Measurements from ENCODE around the gene ITIH6. TPM values are rescaled to one million over a fixed set of nuclear protein-coding genes. Genes with fewer than 3 reads are reported as not detected.
"Not testable (repeated sequence)": the region's sequence is repeated elsewhere in the genome, so short reads cannot be mapped to it uniquely, and the experiment has no call there.

Gene ITIH6, protein sequence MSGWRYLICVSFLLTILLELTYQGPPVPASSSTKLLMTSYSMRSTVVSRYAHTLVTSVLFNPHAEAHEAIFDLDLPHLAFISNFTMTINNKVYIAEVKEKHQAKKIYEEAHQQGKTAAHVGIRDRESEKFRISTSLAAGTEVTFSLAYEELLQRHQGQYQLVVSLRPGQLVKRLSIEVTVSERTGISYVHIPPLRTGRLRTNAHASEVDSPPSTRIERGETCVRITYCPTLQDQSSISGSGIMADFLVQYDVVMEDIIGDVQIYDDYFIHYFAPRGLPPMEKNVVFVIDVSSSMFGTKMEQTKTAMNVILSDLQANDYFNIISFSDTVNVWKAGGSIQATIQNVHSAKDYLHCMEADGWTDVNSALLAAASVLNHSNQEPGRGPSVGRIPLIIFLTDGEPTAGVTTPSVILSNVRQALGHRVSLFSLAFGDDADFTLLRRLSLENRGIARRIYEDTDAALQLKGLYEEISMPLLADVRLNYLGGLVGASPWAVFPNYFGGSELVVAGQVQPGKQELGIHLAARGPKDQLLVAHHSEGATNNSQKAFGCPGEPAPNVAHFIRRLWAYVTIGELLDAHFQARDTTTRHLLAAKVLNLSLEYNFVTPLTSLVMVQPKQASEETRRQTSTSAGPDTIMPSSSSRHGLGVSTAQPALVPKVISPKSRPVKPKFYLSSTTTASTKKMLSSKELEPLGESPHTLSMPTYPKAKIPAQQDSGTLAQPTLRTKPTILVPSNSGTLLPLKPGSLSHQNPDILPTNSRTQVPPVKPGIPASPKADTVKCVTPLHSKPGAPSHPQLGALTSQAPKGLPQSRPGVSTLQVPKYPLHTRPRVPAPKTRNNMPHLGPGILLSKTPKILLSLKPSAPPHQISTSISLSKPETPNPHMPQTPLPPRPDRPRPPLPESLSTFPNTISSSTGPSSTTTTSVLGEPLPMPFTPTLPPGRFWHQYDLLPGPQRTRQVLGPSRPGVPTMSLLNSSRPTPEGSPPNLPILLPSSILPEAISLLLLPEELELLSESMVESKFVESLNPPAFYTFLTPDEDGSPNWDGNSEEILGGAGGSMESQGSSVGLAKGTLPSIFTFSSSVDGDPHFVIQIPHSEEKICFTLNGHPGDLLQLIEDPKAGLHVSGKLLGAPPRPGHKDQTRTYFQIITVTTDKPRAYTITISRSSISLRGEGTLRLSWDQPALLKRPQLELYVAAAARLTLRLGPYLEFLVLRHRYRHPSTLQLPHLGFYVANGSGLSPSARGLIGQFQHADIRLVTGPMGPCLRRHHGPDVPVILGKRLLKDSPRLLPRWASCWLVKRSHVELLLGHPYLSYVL
- not detected for total RNA-seq

DNA sequence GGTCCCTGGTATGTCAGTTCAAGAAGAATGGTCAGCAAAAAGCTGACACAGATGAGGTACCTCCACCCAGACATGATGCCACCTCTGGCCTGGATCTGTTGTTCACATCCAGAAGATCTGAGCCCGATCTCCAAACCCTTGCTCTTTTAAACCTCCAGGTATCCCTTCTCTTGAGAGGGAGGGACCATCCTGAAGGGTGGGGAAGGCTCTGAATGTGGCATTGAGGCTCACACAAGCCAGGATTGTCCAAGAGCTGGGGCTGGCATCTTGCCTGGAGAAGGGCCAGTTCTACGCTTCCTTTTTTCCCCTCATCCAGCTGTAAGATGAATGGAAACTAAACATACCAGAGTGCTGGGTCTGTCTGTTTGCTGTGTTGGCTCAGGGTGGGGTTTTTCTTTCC, at the start of gene ITIH6:
Gene ITIH6, minus strand, starts transcription at position 119 of the 400 bp plus-strand sequence. Its CDS starts 45 bp downstream, at position 74.
- no peak for ATAC-seq

DNA sequence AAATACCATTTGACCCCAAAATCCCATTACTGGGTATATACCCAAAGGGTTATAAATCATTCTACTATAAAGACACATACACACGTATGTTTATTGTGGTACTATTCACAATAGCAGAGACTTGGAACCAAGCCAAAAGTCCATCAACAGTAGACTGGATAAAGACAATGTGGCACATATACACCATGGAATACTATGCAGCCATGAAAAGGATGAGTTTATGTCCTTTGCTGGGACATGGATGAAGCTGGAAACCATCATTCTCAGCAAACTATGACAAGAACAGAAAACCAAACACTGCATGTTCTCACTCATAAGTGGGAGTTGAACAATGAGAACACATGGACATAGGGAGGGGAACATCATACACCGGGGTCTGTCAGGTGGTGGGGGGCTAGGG, 49.6 kb upstream of the ITIH6 start:
- ATAC-seq; DNase-seq; H3K9me3 ChIP-seq; H3K4me1 ChIP-seq; H3K27me3 ChIP-seq; H3K36me3 ChIP-seq (replicated peaks in 1 of 2; ENCODE audit: insufficient read depth in 1 of 2, low read depth in 2 of 2); H3K27ac ChIP-seq; intact Hi-C loops (cut with DNase I); H3K4me3 ChIP-seq: not testable (repeated sequence)
- 87 to 93% methylated on average over 1 to 2 of the region's 2 CpGs for WGBS, 2 donors

More for the DNA sequence above, at the start of gene ITIH6:
- TF ChIP-seq, protein P1, sequence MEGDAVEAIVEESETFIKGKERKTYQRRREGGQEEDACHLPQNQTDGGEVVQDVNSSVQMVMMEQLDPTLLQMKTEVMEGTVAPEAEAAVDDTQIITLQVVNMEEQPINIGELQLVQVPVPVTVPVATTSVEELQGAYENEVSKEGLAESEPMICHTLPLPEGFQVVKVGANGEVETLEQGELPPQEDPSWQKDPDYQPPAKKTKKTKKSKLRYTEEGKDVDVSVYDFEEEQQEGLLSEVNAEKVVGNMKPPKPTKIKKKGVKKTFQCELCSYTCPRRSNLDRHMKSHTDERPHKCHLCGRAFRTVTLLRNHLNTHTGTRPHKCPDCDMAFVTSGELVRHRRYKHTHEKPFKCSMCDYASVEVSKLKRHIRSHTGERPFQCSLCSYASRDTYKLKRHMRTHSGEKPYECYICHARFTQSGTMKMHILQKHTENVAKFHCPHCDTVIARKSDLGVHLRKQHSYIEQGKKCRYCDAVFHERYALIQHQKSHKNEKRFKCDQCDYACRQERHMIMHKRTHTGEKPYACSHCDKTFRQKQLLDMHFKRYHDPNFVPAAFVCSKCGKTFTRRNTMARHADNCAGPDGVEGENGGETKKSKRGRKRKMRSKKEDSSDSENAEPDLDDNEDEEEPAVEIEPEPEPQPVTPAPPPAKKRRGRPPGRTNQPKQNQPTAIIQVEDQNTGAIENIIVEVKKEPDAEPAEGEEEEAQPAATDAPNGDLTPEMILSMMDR (IDR thresholded peaks at IDR 0.05): no peak
- no peak for TF ChIP-seq POLR2A (IDR thresholded peaks at IDR 0.05)
- Histone ChIP-seq H3K9me3 (no peaks in the 10 kb centered on the region), H3K27ac (no peak within 1 kb of the TSS), H3K4me3 (no peak within 1 kb of the TSS), H3K36me3 (replicated peaks in 1 of 2; ENCODE audit: insufficient read depth in 1 of 2, low read depth in 2 of 2) (no peaks in the 10 kb centered on the region), H3K27me3 (no peaks in the 10 kb centered on the region), H3K4me1 (no peaks in the 10 kb centered on the region)
- WGBS, 2 donors: 67 to 94% methylated on average over 1 to 2 of the region's 2 CpGs
- intact Hi-C loops (cut with DNase I): no loop called here
- no peak for DNase-seq

DNA sequence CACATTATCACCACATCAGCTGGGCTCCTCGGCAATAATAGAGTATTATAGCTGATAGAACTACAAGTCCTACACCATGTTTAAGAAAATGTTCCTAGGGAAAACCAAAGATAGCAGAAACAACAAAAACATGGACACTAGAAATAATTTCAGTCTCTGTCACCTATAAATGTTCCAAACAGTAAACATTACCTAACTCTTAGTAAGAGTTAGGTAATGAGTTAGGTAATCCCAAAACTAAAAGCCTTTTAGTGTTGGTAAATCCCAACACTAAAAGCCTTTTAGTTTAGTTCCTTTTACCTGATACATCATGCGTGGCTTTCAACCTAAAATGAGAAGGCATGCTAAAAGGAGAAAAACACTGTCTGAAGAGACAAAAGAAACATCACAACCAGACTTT, 45.0 kb upstream of the ITIH6 start:
- no peaks in the 10 kb centered on the region for H3K36me3 ChIP-seq (replicated peaks in 1 of 2; ENCODE audit: insufficient read depth in 1 of 2, low read depth in 2 of 2)
- H3K9me3 ChIP-seq: no peaks in the 10 kb centered on the region
- H3K27me3 ChIP-seq: no peaks in the 10 kb centered on the region
- intact Hi-C loops (cut with DNase I): no loop called here
- ATAC-seq (no peak), DNase-seq (no peak)
- H3K4me3 ChIP-seq: no peak overlapping the region
- H3K4me1 ChIP-seq: no peaks in the 10 kb centered on the region
- TF ChIP-seq, protein P1 (IDR thresholded peaks at IDR 0.05): no peak
- no peak for TF ChIP-seq POLR2A (IDR thresholded peaks at IDR 0.05)
- 46 to 65% methylated on average over 2 of the region's 2 CpGs for WGBS, 2 donors
- no peak overlapping the region for H3K27ac ChIP-seq

DNA sequence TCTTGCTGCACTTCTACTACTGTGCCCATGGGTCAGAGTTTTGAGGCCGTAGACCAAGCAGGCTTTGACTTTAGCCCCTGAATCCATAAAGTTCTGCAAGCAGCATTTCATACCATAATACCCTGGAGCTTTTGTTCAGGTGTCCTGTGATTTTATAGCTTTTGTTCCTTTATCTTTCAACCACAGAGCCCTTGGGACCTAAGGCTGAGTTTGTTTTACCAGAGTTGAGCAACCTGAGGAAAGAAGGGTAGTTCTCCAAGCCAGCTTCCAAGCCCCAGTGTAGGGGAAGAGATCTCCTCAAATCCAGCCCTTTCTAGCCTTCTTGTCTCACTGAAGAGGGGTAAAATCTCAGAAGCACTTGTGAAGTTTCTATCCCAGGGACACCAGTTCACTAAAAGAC, 44.6 kb upstream of the ITIH6 start:
- Histone ChIP-seq H3K9me3 (no peaks in the 10 kb centered on the region), H3K4me1 (no peaks in the 10 kb centered on the region), H3K27ac (no peak overlapping the region), H3K36me3 (replicated peaks in 1 of 2; ENCODE audit: insufficient read depth in 1 of 2, low read depth in 2 of 2) (no peaks in the 10 kb centered on the region), H3K4me3 (no peak overlapping the region), H3K27me3 (no peaks in the 10 kb centered on the region)
- intact Hi-C loops (cut with DNase I): no loop called here
- no peak for DNase-seq
- WGBS, 2 donors: 87 to 91% methylated on average over 1 of the region's 1 CpG
- no peak for ATAC-seq
- TF ChIP-seq, protein P1 (IDR thresholded peaks at IDR 0.05): no peak
- no peak for TF ChIP-seq POLR2A (IDR thresholded peaks at IDR 0.05)

DNA sequence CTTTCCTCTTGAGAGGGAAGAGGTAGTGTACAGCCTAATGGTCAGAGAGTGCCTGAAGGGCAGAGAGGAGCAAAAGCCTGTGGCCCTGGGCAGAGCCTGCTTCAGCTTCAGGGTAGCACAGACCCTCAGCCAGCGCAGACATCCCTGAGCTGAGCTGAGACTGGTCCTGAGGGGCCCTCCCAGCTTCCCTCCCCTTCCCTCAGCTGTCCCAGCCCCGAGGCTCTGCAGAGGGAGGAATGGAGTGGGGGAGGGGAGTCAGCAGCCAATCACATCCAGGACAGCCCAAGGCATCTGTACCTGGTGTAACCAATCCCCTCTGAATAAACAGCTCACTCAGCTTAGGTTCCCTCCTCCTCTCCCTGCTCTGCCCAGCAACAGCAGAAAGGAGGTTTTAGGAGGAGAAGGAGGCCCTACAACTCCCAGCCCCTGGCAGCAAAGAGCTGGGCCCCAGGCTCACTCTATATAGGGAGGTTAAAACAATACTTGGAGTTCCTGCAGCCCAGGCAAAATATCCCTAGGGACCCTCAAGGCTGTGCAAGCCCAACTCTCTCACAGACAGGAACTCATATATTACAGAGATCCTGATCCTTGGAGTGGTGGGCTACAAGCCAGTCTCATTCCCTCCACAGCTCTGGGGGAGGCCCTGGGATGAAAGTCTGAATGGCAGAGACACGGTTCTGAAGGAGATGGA, 43.3 kb upstream of the ITIH6 start:
- WGBS, 2 donors: 38 to 78% methylated on average over 1 of the region's 3 CpGs
- H3K27me3 ChIP-seq; H3K4me1 ChIP-seq; H3K9me3 ChIP-seq; H3K36me3 ChIP-seq (replicated peaks in 1 of 2; ENCODE audit: insufficient read depth in 1 of 2, low read depth in 2 of 2); H3K4me3 ChIP-seq; ATAC-seq; DNase-seq; intact Hi-C loops (cut with DNase I); H3K27ac ChIP-seq: not testable (repeated sequence)

Measured in body of pancreas (tissue), 4 donors.